H1 (cell line): Measurements from ENCODE around the gene KDM5A. TPM values are rescaled to one million over a fixed set of nuclear protein-coding genes. Genes with fewer than 3 reads are reported as not detected.
A peak's percentile ranks its signal among the peaks of the same experiment; 100 is the strongest.
"Not testable (repeated sequence)": the region's sequence is repeated elsewhere in the genome, so short reads cannot be mapped to it uniquely, and the experiment has no call there.

Source experiments
- CTCF ChIA-PET: fragments of 300-600 bp; sonication (Branson Sonifier 250); formaldehyde crosslinking; loops from one replicate; lab custom pipeline; 2021; ENCODE audit not compliant: partially characterized antibody; lab: Charles Lee
- POLR2A ChIA-PET: fragments of 300-600 bp; sonication (Branson Sonifier 250); formaldehyde crosslinking; loops from one replicate; lab custom pipeline; 2021; ENCODE audit warnings: inconsistent platforms; ENCODE audit not compliant: partially characterized antibody; lab: Charles Lee
- DNase-seq, 2 experiments: peaks; one replicate each; pipeline versions ENCODE4 v3.0.0 to v3.0.0-alpha.2; 2010 to 2022; ENCODE audit warnings: low spot score in 2 of 2, low read depth in 1 of 2, mixed read lengths in 1 of 2
- FAIRE-seq: peaks from 2 replicates; lab custom pipeline; 2011; peaks lifted over from hg19 to GRCh38; lab: Jason Lieb, UNC
- H2AFZ ChIP-seq: 2 replicates; pipeline ENCODE4 v1.8.1; 2012; ENCODE audit warnings: low read length, inconsistent platforms
- H2AK5ac ChIP-seq: 2 replicates; pipeline ENCODE4 v1.6.1; 2013; ENCODE audit warnings: low read depth, low read length
- H2BK120ac ChIP-seq: replicated peaks from 2 replicates; pipeline ENCODE3; 2013; ENCODE audit warnings: low read depth, low read length, inconsistent platforms
- H2BK12ac ChIP-seq: 2 replicates; pipeline ENCODE4 v1.6.1; 2013; ENCODE audit warnings: low read depth, low read length
- H2BK15ac ChIP-seq: 2 replicates; pipeline ENCODE4 v1.6.1; 2013; ENCODE audit warnings: low read length
- H2BK20ac ChIP-seq: 2 replicates; pipeline ENCODE4 v1.6.1; 2013; ENCODE audit warnings: low read length
- H2BK5ac ChIP-seq: 2 replicates; pipeline ENCODE4 v1.6.1; 2013; ENCODE audit warnings: low read depth, low read length
- H3K14ac ChIP-seq: 2 replicates; pipeline ENCODE4 v1.6.1; 2013; ENCODE audit warnings: inconsistent platforms; ENCODE audit not compliant: insufficient read length
- H3K18ac ChIP-seq: 2 replicates; pipeline ENCODE4 v1.6.1; 2013; ENCODE audit warnings: low read length; ENCODE audit errors: extremely low read depth
- H3K23ac ChIP-seq: 2 replicates; pipeline ENCODE4 v1.6.1; 2013; ENCODE audit warnings: inconsistent platforms; ENCODE audit not compliant: insufficient read length
- H3K23me2 ChIP-seq: 2 replicates; pipeline ENCODE4 v1.6.1; 2013; ENCODE audit warnings: low read depth, low read length
- H3K27ac ChIP-seq: 2 replicates; pipeline ENCODE4 v1.6.1; 2011; ENCODE audit warnings: low read depth, low read length, inconsistent platforms
- H3K27me3 ChIP-seq, 4 experiments: replicated peaks in 1 of 4; 1 replicate in 1 of 4; 2 replicates in 3 of 4; pipeline versions ENCODE4 v1.6.1 to v1.8.1; 2011 to 2013; ENCODE audit warnings: low read length in 3 of 4, mild to moderate bottlenecking in 3 of 4, inconsistent platforms in 2 of 4, mixed read lengths in 2 of 4, moderate library complexity in 1 of 4; ENCODE audit not compliant: control insufficient read depth in 3 of 4, insufficient read depth in 3 of 4; ENCODE audit errors: extremely low read depth in 1 of 4
- H3K36me3 ChIP-seq, 4 experiments: 2 replicates each; pipeline versions ENCODE4 v1.6.1 to v1.8.1; 2011 to 2013; ENCODE audit warnings: mild to moderate bottlenecking in 4 of 4, low read length in 3 of 4, moderate library complexity in 2 of 4, control low read depth in 1 of 4, inconsistent platforms in 1 of 4; ENCODE audit not compliant: insufficient read depth in 4 of 4, control insufficient read depth in 2 of 4
- H3K4ac ChIP-seq: replicated peaks from 2 replicates; pipeline ENCODE3; 2013; ENCODE audit warnings: low read length, low read depth, mixed read lengths, inconsistent platforms; ENCODE audit not compliant: insufficient read length
- H3K4me1 ChIP-seq, 4 experiments: replicated peaks in 1 of 4; 1 replicate in 1 of 4; 2 replicates in 3 of 4; pipeline versions ENCODE4 v1.6.1 to v1.8.1; 2011 to 2013; ENCODE audit warnings: low read length in 3 of 4, inconsistent platforms in 2 of 4, mixed read lengths in 1 of 4; ENCODE audit not compliant: insufficient read depth in 4 of 4, control insufficient read depth in 3 of 4
- H3K4me2 ChIP-seq, 2 experiments: 2 replicates each; pipeline versions ENCODE4 v1.6.1 to v1.8.1; 2011 to 2013; ENCODE audit warnings: low read depth in 2 of 2, low read length in 2 of 2, control low read depth in 1 of 2, inconsistent platforms in 1 of 2, mild to moderate bottlenecking in 1 of 2; ENCODE audit not compliant: insufficient read depth in 1 of 2
- H3K4me3 ChIP-seq, 4 experiments: fragments of 200-600, 300-600 bp in 1 of 4; sonication (generic), shearing (Covaris generic), sonication (Bioruptor Twin) in 1 of 4; 2 replicates each; pipeline versions ENCODE4 v1.5.1 to v1.8.1; 2011 to 2016; ENCODE audit warnings: low read length in 4 of 4, low read depth in 3 of 4, control low read depth in 2 of 4, inconsistent platforms in 2 of 4, mild to moderate bottlenecking in 2 of 4, mixed read lengths in 1 of 4, moderate library complexity in 1 of 4; ENCODE audit not compliant: insufficient read depth in 2 of 4; ENCODE audit errors: extremely low read depth in 1 of 4
- H3K56ac ChIP-seq: replicated peaks from 2 replicates; pipeline ENCODE3; 2013; ENCODE audit warnings: low read depth, mild to moderate bottlenecking, mixed read lengths, low read length, inconsistent platforms; ENCODE audit not compliant: insufficient read length
- H3K79me1 ChIP-seq: 2 replicates; pipeline ENCODE4 v1.6.1; 2013; ENCODE audit warnings: low read depth, low read length, control low read depth
- H3K79me2 ChIP-seq, 2 experiments: 2 replicates each; pipeline versions ENCODE4 v1.6.1 to v1.8.1; 2012 to 2013; ENCODE audit warnings: low read length in 2 of 2, mild to moderate bottlenecking in 2 of 2, inconsistent platforms in 1 of 2; ENCODE audit not compliant: insufficient read depth in 2 of 2, control insufficient read depth in 1 of 2
- H3K9ac ChIP-seq, 4 experiments: replicated peaks in 1 of 4; 1 replicate in 1 of 4; 2 replicates in 3 of 4; pipeline versions ENCODE4 v1.6.1 to v1.8.1; 2011 to 2013; ENCODE audit warnings: low read depth in 3 of 4, low read length in 3 of 4, control low read depth in 2 of 4, mild to moderate bottlenecking in 2 of 4, moderate library complexity in 2 of 4, inconsistent platforms in 1 of 4; ENCODE audit errors: extremely low read depth in 1 of 4
- H3K9me3 ChIP-seq, 2 experiments: 2 replicates each; pipeline versions ENCODE4 v1.6.1 to v1.8.1; 2012 to 2013; ENCODE audit warnings: mild to moderate bottlenecking in 2 of 2, moderate library complexity in 2 of 2, control low read depth in 1 of 2, inconsistent platforms in 1 of 2, low read depth in 1 of 2, low read length in 1 of 2, mixed read lengths in 1 of 2; ENCODE audit not compliant: insufficient read depth in 2 of 2
- H4K20me1 ChIP-seq, 2 experiments: replicated peaks in 1 of 2; 2 replicates each; pipeline versions ENCODE3 to v1.8.1; 2011 to 2013; ENCODE audit warnings: inconsistent platforms in 2 of 2, low read length in 2 of 2, mild to moderate bottlenecking in 1 of 2; ENCODE audit not compliant: insufficient read depth in 2 of 2, control insufficient read depth in 1 of 2
- H4K5ac ChIP-seq: 2 replicates; pipeline ENCODE4 v1.6.1; 2013; ENCODE audit warnings: low read length, low read depth, mixed read lengths, inconsistent platforms; ENCODE audit not compliant: insufficient read length
- H4K8ac ChIP-seq: 2 replicates; pipeline ENCODE4 v1.8.0; 2013; ENCODE audit warnings: mild to moderate bottlenecking, moderate library complexity, low read length, inconsistent platforms; ENCODE audit not compliant: insufficient read depth; ENCODE audit errors: extremely low read depth
- H4K91ac ChIP-seq: replicated peaks from 2 replicates; pipeline ENCODE3; 2013; ENCODE audit warnings: low read length, mixed read lengths, inconsistent platforms; ENCODE audit not compliant: insufficient read length
- NANOG ChIP-seq: IDR thresholded peaks from 2 replicates; pipeline ENCODE4 v1.6.1; 2011; ENCODE audit warnings: low read length, low read depth, mild to moderate bottlenecking, inconsistent platforms; ENCODE audit not compliant: insufficient read depth, poor library complexity, severe bottlenecking
- PHF8 ChIP-seq: fragments of 200-600 bp; sonication (generic); conservative IDR thresholded peaks from 2 replicates; pipeline ENCODE4 v1.7.1; 2012; ENCODE audit warnings: low read depth, mild to moderate bottlenecking, inconsistent platforms, low read length, moderate library complexity
- SIN3A ChIP-seq, 2 experiments: IDR thresholded peaks in 1 of 2; conservative IDR thresholded peaks in 1 of 2; 2 replicates each; pipeline ENCODE4 v1.6.1; 2011 to 2012; ENCODE audit warnings: low read length in 2 of 2, improper control_type of control experiment in 1 of 2, low read depth in 1 of 2, mild to moderate bottlenecking in 1 of 2
- TAF7 ChIP-seq: optimal IDR thresholded peaks from 2 replicates; pipeline ENCODE3; 2011; ENCODE audit warnings: low read depth, mild to moderate bottlenecking, inconsistent platforms, low read length, moderate library complexity, borderline replicate concordance
- YY1 ChIP-seq: IDR thresholded peaks from 2 replicates; pipeline ENCODE4 v1.6.1; 2011; ENCODE audit warnings: low read depth, mild to moderate bottlenecking, low read length
- ZNF274 ChIP-seq: IDR thresholded peaks from 2 replicates; pipeline ENCODE4 v1.7.0; 2012; ENCODE audit warnings: low read length, borderline replicate concordance; ENCODE audit errors: extremely low read depth
- WGBS, 2 experiments: shearing (Covaris generic) in 1 of 2; methylation state at CpG; one replicate each; pipeline versions ENCODE4 v1.1.6 to v1.1.7; 2013 to 2015; ENCODE audit warnings: low lambda C conversion rate in 2 of 2, mixed read lengths in 2 of 2, inconsistent platforms in 1 of 2, low coverage in 1 of 2, missing lambda C conversion rate in 1 of 2; ENCODE audit not compliant: insufficient replicate concordance in 2 of 2, insufficient coverage in 1 of 2, insufficient read length in 1 of 2; ENCODE audit errors: extremely low coverage in 1 of 2, missing lambda C conversion rate in 1 of 2; 5-methylcytosine and 5-hydroxymethylcytosine counted together
- polyA plus RNA-seq, 7 experiments: library from polyadenylated mRNA; depleted of rRNA in 3 of 7; stranded (reverse) in 5 of 7; unstranded in 2 of 7; fragments of >200 nt in 5 of 7; fragments of 200-250 nt in 2 of 7; gene quantifications; 1 replicate in 5 of 7; 2 replicates in 1 of 7; 4 replicates in 1 of 7; pipeline versions ENCODE4 v1.2.1 to v1.2.3, GENCODE V29; 2011 to 2013; ENCODE audit warnings: missing spikeins in 2 of 7, mixed read lengths in 2 of 7
- total RNA-seq: library from RNA; stranded (reverse); fragmentation: NEBNext Ultra II Directional; extraction: Animal tissue kit (Norgen Biotek cat#: 25700); gene quantifications from 2 replicates; pipeline ENCODE4 v1.2.1, GENCODE V29; 2021
- TF ChIP-seq, protein P1 (sequence below): IDR thresholded peaks from 2 replicates; pipeline ENCODE4 v1.6.1; 2011; ENCODE audit warnings: low read depth, mild to moderate bottlenecking, low read length; ENCODE audit not compliant: insufficient read depth

KDM5A gene
- total and polyA plus RNA-seq, 2 of the 8 experiments (the other 6 are each of a cell fraction or from before 2014, with no cell fraction given), result 6.3 to 36.9 TPM

DNA sequence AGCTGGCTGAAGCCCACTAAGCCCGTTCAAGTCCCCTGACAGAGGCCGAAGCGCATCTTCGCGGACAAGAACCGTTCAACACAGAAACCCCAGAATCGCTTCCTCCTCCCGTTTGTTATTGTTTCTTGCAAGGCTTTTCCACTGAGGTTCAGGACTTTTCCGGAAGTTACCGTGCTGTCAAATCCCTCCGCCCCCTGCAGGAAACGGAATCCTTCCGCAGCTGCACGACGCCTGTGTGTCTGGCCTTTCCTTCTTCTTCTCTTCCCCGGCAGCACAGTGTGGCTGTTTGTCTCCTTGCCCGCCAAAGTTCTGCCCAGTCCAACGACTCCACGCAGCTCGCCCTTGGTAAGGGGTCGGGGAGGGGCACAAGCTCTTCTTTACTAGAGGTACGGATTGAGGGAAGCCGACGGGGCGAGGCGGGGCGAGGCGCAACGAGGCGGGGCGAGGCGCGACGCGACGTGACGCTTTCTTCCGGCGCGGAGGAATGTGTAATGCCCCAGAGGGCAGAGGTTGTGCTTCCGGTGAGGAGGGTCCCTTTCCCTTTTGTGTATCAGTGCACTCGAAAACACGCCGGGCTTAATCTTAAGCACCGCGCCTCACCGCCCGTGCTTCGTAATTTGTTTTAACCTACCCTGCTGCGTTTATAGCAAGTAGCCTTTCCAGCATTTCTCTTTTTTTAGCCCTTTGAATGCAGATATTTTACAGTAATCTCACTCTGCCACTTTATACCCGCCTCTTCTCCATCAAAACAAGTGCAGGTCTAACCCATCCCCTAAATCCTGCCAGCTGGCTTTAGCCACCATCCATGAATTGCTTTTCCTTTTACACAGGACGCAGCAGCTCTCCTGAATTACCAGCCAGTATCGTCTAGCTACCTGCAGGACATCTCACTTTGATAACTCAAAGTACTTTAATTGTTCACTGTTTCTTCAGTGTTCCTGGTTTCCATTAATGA, at the start of gene KDM5A (continued):
- TF ChIP-seq YY1 (no peak; the same call in 1 of the 2 replicates), NANOG (no peak), ZNF274 (no peak), PHF8 (peak; percentile 76), SIN3A (conservative IDR thresholded peaks at IDR 0.05 in 1 of 2, IDR thresholded peaks at IDR 0.05 in 1 of 2; ENCODE audit: low read depth in 1 of 2, low read length in 2 of 2) (peak; percentile 94 to 96; a peak in 3 of 4 replicates), TAF7 (peak; percentile 56)
- TF ChIP-seq, protein P1, sequence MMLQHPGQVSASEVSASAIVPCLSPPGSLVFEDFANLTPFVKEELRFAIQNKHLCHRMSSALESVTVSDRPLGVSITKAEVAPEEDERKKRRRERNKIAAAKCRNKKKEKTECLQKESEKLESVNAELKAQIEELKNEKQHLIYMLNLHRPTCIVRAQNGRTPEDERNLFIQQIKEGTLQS, result peak; percentile 35; the same call in 1 of the 2 replicates

DNA sequence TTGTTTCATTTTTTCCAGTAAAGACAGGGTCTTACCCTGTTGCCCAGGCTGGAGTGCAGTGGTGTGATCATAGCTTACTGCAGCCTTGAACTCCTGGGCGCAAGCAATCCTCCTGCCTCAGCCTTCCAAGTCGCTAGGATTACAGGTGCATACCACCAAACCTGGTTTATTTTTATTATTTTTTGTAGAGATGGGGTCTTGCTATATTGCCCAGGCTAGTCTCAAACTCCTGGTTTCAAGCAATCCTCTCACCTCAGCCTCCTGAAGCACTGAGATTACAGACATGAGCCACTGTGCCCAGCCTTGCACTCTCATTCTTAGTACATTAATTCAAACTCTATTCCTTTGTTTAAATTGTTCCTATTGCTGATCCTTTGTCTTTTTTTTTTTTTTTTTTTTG, 46.6 kb upstream of the KDM5A start:
- peaks cover 21 to 91% (median 58%) of the 10 kb centered on the region in 4 experiments for H3K36me3 ChIP-seq
- H4K5ac ChIP-seq, H2AFZ ChIP-seq, H4K8ac ChIP-seq, H3K18ac ChIP-seq, H3K79me2 ChIP-seq, H2BK12ac ChIP-seq, FAIRE-seq, H4K20me1 ChIP-seq, H3K4me1 ChIP-seq, H3K23ac ChIP-seq, H3K27ac ChIP-seq, H2BK20ac ChIP-seq, H3K79me1 ChIP-seq, CTCF ChIA-PET, H2AK5ac ChIP-seq, POLR2A ChIA-PET, H2BK15ac ChIP-seq, H3K4me3 ChIP-seq, H3K9ac ChIP-seq, H3K4ac ChIP-seq, DNase-seq, H4K91ac ChIP-seq, H3K56ac ChIP-seq, H3K27me3 ChIP-seq, H3K23me2 ChIP-seq, H3K4me2 ChIP-seq, H3K14ac ChIP-seq, H2BK120ac ChIP-seq, H2BK5ac ChIP-seq, H3K9me3 ChIP-seq: not testable (repeated sequence)
- 94% methylated on average over 2 of the region's 2 CpGs; no CpG with 5 or more reads in 1 of the 2 experiments for WGBS, 2 experiments
